CD4-positive, alpha-beta T cell treated with Interleukin-10 for 1 hour (primary cell): ENCODE measurements around the gene FUNDC1.

Experiments used
- DNase-seq: peaks from one replicate; pipeline ENCODE4 v3.0.0-alpha.2; 2020

FUNDC1 gene

DNA sequence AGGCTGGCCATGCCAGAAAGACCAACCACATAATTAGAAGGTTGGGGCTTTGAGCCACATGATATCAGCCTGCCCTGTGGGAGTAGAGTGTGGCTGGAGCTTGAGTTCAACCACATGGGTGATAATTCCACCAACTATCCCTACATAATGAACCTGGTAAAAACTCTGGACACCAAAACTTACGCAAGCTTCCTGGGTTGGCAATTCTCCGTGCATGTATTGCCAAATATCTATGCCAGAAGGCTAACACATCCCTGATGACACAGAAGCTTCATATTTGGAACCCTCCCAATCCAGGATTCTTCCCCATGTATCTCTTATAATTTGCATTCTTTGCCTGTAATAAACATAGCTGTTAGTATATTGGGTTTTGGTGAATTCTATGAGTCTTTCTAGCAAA, 68.2 kb downstream of the FUNDC1 start:
- DNase-seq: no peak
